HTR-8/SVneo (cell line): ENCODE results near the gene LTBP2.

Experiments used
- DNase-seq: peaks from one replicate; pipeline ENCODE4 v3.0.0; 2011; ENCODE audit warnings: low spot score, mixed read lengths; ENCODE audit not compliant: insufficient read length
- FAIRE-seq: peaks from 2 replicates; lab custom pipeline; 2011; peaks lifted over from hg19 to GRCh38; lab: Jason Lieb, UNC

Gene LTBP2

GRCh38 chr14:74594606-74595005 lies 17.4 kb downstream of the LTBP2 start:
- peak; percentile 31 for FAIRE-seq
- no peak for DNase-seq

DNA sequence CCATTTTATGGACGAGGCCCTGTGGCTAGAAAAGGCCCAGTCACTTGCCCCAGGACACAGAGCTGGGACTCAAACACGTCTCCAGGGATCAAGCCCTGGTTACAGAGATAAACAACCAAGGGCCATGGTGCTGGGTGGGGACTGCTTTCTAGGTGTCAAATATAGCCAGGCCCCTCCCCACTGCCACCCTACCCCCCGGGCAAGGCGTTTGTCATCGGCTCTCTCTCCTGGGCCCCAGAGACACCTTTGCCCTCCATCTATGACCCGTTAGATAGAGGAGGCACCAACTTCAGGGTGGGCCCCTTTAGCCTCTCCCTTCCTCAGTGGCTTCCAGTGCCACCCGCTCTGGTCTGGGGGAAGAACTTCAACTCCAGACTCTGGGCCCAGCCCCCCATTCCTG lies 18.0 kb downstream of the LTBP2 start:
- DNase-seq (no peak), FAIRE-seq (no peak)

DNA sequence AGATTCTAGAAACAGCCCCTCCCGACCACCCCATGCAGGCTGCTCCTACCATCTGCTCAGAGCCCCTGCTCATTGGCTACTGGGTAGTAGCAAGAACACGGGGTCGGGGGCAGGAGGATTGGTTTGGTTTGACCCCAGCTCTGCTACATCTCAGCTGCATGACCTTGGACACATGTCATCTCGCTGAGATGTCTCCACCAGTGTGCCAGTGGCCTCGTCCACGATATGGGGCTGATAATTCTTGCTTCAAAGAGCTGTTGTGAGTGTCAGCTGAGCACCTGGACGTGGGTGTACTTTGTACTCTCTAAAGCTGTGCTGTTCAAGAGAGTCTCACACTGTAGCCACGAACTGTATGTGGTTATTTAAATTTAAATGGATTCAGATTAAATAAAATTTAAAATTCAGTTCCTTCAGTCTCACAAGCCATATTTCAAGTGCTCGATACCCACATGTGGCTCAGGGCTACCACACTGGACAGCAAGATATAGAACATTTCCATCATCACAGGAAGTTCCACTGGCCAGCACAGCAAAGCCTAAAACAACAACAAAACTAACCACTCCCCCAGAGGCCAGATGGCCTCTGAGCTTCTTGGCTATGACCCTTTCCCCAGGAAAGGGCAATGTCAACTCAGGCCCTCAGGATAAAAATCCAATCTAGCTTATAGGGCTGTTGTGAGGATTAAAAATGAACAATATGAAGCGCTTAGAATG lies 18.6 kb downstream of the LTBP2 start:
- DNase-seq (no peak), FAIRE-seq (peak; percentile 92)

- DNase-seq (no peak), FAIRE-seq (peak; percentile 72)
Measured at GRCh38 chr14:74592476-74593201, 19.4 kb downstream of the LTBP2 start.

GRCh38 chr14:74591899-74592298 lies 20.1 kb downstream of the LTBP2 start:
- DNase-seq = no peak
- FAIRE-seq = no peak

GRCh38 chr14:74591394-74591793 lies 20.6 kb downstream of the LTBP2 start:
- peak; percentile 42 for FAIRE-seq
- no peak for DNase-seq

DNA sequence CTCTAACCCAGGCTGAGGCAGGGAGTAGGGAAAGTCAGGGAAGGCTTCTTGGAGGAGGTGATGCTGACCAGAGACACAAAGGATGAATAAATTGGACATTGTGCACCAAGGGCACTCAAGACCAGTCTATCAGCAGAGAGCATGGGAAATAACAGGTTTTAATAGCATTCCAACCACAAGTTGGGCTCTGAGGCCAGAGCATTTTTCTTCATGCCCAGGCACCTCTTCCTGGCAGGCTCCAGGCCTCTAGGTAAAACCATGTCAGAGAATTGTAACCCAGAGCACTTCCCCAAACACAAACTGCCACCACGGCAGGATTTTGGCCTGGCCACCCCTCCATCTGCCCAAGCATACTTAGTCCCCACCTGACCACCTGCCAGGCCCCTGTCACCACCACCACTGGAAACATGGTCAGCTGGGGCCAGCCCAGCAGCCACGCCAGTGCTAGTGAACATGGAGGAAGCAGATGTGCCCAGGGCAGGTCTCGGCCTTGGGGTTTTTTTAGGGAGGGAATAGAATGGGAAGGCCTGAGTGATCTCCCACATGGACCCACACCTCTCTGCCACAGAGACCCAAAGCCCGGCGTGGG lies 22.7 kb downstream of the LTBP2 start:
- no peak for DNase-seq
- FAIRE-seq = peak; percentile 66

- no peak for DNase-seq
- FAIRE-seq = no peak
Measured at GRCh38 chr14:74587363-74587707, 24.7 kb downstream of the LTBP2 start.

GRCh38 chr14:74586681-74587362 lies 25.2 kb downstream of the LTBP2 start:
- no peak for DNase-seq
- FAIRE-seq = peak; percentile 87

DNA sequence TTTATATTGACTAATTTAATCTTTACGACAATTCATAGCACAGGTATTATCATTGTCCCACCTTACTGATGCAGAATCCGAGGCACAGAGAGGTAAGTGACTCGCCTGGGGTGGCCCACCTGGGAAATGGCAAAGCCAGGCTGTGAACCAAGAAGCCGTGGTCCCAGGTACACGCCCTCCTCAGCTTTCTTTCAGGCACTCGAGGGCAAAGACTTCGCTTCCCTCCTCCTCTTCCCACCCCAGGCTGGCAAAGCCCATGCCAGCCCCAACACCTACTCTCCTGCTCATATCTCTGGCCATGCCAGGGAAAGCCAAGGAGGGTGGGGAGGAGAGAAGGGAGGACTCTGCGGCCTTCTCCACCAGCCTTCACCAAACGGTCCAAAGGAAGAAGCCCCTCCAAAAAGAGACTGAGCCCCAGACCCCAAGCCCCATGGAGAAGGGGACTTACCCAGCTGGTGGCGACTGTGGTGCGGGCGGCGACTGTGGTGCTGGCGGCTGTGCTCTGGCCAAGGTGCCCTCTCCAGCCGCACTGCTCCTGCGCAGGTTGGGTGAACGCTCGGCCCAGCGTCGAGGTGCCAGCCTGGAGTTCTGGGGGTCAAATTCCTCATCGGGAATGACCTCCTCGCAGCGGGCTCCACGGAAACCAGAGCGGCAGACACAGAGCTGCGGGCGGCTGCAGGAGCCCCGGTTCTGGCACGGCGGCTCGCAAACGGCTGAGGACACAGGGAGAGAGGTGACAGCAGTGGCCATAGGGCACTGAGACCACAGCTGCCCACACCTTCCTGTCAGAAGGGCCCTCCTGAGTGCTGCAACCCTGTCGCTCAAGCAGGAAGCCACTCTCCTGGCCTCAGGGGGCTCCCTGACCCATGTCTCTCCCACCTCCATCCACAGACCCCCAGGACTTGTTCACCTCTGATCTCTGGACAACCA lies 26.4 kb downstream of the LTBP2 start:
- DNase-seq (no peak), FAIRE-seq (peak; percentile 67)

- DNase-seq = no peak
- FAIRE-seq = no peak
Measured at GRCh38 chr14:74584951-74585350, 27.1 kb downstream of the LTBP2 start.

DNA sequence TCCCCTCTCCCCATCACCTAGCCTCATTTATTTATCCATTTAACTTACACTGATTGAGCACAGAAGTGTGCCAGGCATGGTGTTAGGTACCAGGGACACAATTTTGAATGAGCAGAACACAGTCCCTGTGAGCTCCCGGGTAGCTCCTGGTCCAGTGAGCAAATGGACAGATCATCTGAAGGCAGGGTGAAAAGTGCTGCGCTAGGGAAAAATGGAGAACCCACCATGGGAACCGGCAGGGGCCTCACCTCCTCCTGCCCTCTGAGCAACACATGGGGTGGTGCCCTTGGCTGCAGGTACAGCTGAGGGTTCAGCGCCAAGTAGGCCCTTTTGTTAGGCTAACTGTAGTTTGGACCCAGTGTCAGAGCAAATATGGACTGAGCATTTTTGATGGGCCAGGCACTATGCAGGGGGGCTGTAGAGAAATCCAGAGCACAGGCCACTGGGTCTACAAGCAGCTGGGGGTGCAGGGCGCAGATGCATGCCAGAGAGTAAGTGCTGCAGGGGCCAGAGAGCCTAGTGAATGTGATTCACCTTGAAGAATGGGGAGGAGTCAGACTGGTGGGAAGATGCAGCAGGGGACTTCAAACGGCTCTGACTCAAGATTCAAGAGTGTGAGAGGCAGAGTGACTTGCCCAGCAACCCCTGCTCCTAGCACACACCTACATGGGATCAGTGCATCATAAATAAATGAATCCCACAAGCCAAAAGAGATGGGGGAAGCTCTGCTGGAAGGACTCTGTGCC lies 28.2 kb downstream of the LTBP2 start:
- FAIRE-seq = peak; percentile 91
- peak; percentile 83 for DNase-seq

DNA sequence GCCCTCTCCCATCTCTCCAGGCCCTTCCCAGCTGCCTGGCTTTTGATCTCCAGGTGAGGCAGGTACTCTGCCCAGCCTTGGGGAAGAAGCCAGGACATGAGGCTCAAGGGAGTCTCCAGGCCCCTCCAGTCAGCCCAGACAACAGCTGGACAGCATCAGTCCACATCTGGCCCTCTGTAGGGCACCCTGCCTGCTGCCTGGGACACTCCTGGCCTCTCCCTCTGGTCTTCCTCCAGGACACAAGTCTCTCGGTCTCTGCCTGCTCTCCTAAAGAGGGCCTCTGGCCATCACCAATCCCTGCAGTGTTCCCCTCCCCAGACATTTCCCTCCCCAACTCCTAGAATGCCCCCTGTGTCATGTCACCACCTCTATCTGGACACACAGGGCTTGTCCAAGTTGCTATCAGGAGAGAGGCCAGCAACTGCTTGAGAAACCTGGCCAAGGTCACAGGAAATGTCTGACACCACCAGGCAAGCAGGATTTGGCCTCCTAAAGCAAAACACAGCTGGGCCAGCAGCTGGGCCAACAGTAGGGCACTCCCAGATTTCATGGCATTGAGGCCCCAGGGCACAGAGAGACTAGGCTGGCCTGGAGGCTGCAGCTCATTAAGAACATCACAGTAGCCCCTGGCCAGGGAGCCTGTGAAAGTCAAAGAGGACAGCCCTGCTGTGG lies 29.0 kb downstream of the LTBP2 start:
- no peak for FAIRE-seq
- DNase-seq = no peak

DNA sequence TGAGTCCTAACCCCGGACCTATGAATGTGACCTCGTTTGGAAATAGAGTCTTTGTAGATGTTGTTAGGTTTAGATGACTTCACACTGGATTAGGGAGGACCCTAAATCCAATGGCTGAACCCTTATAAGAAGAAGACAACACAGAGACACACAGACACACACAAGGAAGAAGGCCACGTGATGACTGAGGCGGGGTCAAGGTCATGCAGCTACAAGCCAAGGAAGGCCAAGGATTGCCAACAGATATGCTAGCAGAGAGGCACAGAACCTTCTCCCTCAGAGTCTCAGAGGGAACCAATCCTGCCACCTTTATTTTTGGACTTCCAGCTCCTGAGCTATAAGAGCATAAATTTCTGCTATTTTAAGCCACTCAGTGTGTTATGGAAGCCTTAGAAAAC lies 31.8 kb downstream of the LTBP2 start:
- FAIRE-seq (no peak), DNase-seq (no peak)

GRCh38 chr14:74579447-74580274 lies 32.4 kb downstream of the LTBP2 start:
- peak; percentile 99 for FAIRE-seq
- peak; percentile 80 for DNase-seq

DNA sequence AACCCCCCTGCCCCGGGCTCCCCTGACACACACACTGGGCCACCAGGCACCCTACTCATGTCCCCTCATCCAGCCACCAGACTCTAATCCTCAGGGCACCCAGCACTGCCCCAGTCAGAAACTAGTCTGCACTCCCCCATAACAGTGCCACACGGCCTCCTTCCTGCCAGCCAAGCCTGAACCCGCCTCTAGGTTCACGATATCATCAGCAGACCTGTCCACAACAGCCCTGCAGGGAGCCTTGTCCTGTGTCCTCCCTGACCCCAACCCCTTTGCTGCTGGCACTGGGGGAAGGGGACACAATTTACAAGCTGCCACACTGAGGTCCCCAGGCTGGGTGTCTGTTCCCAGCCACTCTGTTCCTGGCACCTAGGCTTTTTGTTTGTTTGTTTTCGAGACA lies 33.6 kb downstream of the LTBP2 start:
- DNase-seq (no peak), FAIRE-seq (no peak)

DNA sequence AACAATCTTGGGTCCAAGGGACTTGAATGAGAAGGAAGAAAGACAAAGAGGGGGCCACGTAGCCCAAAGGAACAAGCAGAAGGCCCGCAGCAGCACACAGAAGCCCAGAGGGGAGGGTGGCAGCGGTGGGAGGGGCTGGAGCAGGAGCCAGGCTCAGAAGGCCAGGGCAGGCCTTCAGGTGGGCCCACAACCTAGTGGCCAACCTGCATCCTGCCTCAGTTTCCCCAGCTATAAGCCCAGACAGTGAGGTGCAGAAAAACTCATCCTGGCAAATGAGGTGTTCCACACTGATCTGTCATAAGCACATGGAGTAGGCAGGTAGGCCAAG lies 34.1 kb downstream of the LTBP2 start:
- FAIRE-seq (peak; percentile 84), DNase-seq (no peak)
